Effector memory CD8-positive, alpha-beta T cell (primary cell): ENCODE measurements around the gene ATP6V0E2.
"Not testable (repeated sequence)": the region's sequence is repeated elsewhere in the genome, so short reads cannot be mapped to it uniquely, and the experiment has no call there.

ENCODE experiments used
- ATAC-seq: fragments of 150-1000 bp; cut with Tn5 transposase; replicated peaks from 2 replicates; pipeline ENCODE4 v1.10.0; 2021; ENCODE audit warnings: mild to moderate bottlenecking, moderate library complexity
- DNase-seq, 3 experiments: peaks; one replicate each; pipeline ENCODE4 v3.0.0; 2021
- H3K27ac Mint-ChIP-seq, 2 donors: one replicate each; pipeline ENCODE4 v1.8.0; 2022; ENCODE audit warnings: mild to moderate bottlenecking in 2 of 2, mixed read lengths in 2 of 2, moderate library complexity in 2 of 2
- H3K27me3 Mint-ChIP-seq, 2 donors: one replicate each; pipeline ENCODE4 v1.8.0; 2022; ENCODE audit warnings: mixed read lengths in 2 of 2
- H3K36me3 Mint-ChIP-seq: one replicate; pipeline ENCODE4 v1.8.0; 2022; ENCODE audit warnings: mild to moderate bottlenecking, moderate library complexity, mixed read lengths; ENCODE audit not compliant: insufficient read depth
- H3K4me1 Mint-ChIP-seq, 2 donors: one replicate each; pipeline ENCODE4 v1.8.0; 2022; ENCODE audit warnings: low read depth in 2 of 2, mixed read lengths in 2 of 2
- H3K4me3 Mint-ChIP-seq, 2 donors: one replicate each; pipeline ENCODE4 v1.8.0; 2022; ENCODE audit warnings: mild to moderate bottlenecking in 2 of 2, mixed read lengths in 2 of 2, moderate library complexity in 2 of 2
- H3K9me3 Mint-ChIP-seq, 2 donors: one replicate each; pipeline ENCODE4 v1.8.0; 2022; ENCODE audit warnings: mixed read lengths in 2 of 2
- total RNA-seq, 9 experiments: gene quantifications; one replicate each; lab custom pipeline; 2026; lab: John Stamatoyannopoulos, UW

The ATP6V0E2 gene
- 20.2 to 61.1 (median 27.2) reads per million in 9 experiments for total RNA-seq

GRCh38 chr7:149873074-149873969 is at the start of gene ATP6V0E2:
TSS of gene ATP6V0E2 (plus strand) at chr7:149873969. CDS start at chr7:149874066, 97 bp downstream.
- Mint-ChIP-seq H3K4me3 (peak within 1 kb of the TSS; percentile 86 to 87), H3K27me3 (no peaks in the 10 kb centered on the region), H3K9me3 (no peaks in the 10 kb centered on the region), H3K27ac (peak within 1 kb of the TSS; percentile 71 to 72), H3K4me1 (peaks cover 52 to 63% of the 10 kb centered on the region in 2 donors), H3K36me3 (peaks cover 27% of the 10 kb centered on the region)
- ATAC-seq = peak; percentile 69
- peak; percentile 78 to 83 (median 82) for DNase-seq

GRCh38 chr7:149824301-149824741 is 49.4 kb upstream of the ATP6V0E2 start:
- Mint-ChIP-seq H3K4me3 (no peak overlapping the region), H3K9me3 (no peaks in the 10 kb centered on the region), H3K27me3 (peaks cover 0 to 22% of the 10 kb centered on the region in 2 donors), H3K36me3 (peaks cover 7% of the 10 kb centered on the region), H3K4me1 (no peaks in the 10 kb centered on the region), H3K27ac (no peak overlapping the region)
- DNase-seq = no peak
- ATAC-seq = no peak

GRCh38 chr7:149824748-149825566 is 48.8 kb upstream of the ATP6V0E2 start:
- Mint-ChIP-seq H3K27ac (no peak overlapping the region), H3K4me1 (no peaks in the 10 kb centered on the region), H3K36me3 (peaks cover 7% of the 10 kb centered on the region), H3K27me3 (peaks cover 0 to 22% of the 10 kb centered on the region in 2 donors), H3K4me3 (no peak overlapping the region), H3K9me3 (no peaks in the 10 kb centered on the region)
- DNase-seq (no peak), ATAC-seq (no peak)

- Mint-ChIP-seq H3K27ac (no peak overlapping the region), H3K36me3 (peaks cover 7% of the 10 kb centered on the region), H3K4me3 (no peak overlapping the region), H3K4me1 (no peaks in the 10 kb centered on the region), H3K9me3 (no peaks in the 10 kb centered on the region), H3K27me3 (peaks cover 6 to 28% of the 10 kb centered on the region in 2 donors)
- DNase-seq (no peak), ATAC-seq (no peak)
These were observed 48.0 kb upstream of the ATP6V0E2 start for GRCh38 chr7:149825567-149826343.

GRCh38 chr7:149826344-149827088 is 47.3 kb upstream of the ATP6V0E2 start:
- Mint-ChIP-seq H3K4me3 (no peak overlapping the region), H3K27me3 (peaks cover 12 to 36% of the 10 kb centered on the region in 2 donors), H3K36me3 (peaks cover 7% of the 10 kb centered on the region), H3K9me3 (no peaks in the 10 kb centered on the region), H3K4me1 (no peaks in the 10 kb centered on the region), H3K27ac (no peak overlapping the region)
- ATAC-seq = no peak
- no peak for DNase-seq

GRCh38 chr7:149827089-149827981 is 46.4 kb upstream of the ATP6V0E2 start:
- ATAC-seq (no peak), DNase-seq (no peak)
- H3K4me3 Mint-ChIP-seq = no peak overlapping the region
- no peak overlapping the region for H3K27ac Mint-ChIP-seq
- H3K4me1 Mint-ChIP-seq = no peaks in the 10 kb centered on the region
- H3K9me3 Mint-ChIP-seq = no peaks in the 10 kb centered on the region
- peaks cover 20 to 44% of the 10 kb centered on the region in 2 donors for H3K27me3 Mint-ChIP-seq
- H3K36me3 Mint-ChIP-seq = peaks cover 4% of the 10 kb centered on the region

GRCh38 chr7:149828357-149829309 is 45.1 kb upstream of the ATP6V0E2 start:
- ATAC-seq (no peak), DNase-seq (no peak)
- no peak overlapping the region for H3K4me3 Mint-ChIP-seq
- no peaks in the 10 kb centered on the region for H3K4me1 Mint-ChIP-seq
- H3K27ac Mint-ChIP-seq = peak overlapping the region in 1 of 2 donors; percentile 18
- no peaks in the 10 kb centered on the region for H3K9me3 Mint-ChIP-seq
- peaks cover 29 to 47% of the 10 kb centered on the region in 2 donors for H3K27me3 Mint-ChIP-seq
- peaks cover 4% of the 10 kb centered on the region for H3K36me3 Mint-ChIP-seq

GRCh38 chr7:149830527-149830926 is 43.2 kb upstream of the ATP6V0E2 start:
- H3K27ac Mint-ChIP-seq, H3K9me3 Mint-ChIP-seq, H3K4me3 Mint-ChIP-seq, H3K4me1 Mint-ChIP-seq, DNase-seq, H3K36me3 Mint-ChIP-seq, ATAC-seq: not testable (repeated sequence)
- peaks cover 44 to 66% of the 10 kb centered on the region in 2 donors for H3K27me3 Mint-ChIP-seq

GRCh38 chr7:149830997-149831740 is 42.6 kb upstream of the ATP6V0E2 start:
- Mint-ChIP-seq H3K4me1 (no peaks in the 10 kb centered on the region), H3K9me3 (no peaks in the 10 kb centered on the region), H3K27me3 (peaks cover 44 to 66% of the 10 kb centered on the region in 2 donors), H3K36me3 (peaks cover 4% of the 10 kb centered on the region), H3K27ac (no peak overlapping the region), H3K4me3 (no peak overlapping the region)
- DNase-seq = no peak
- no peak for ATAC-seq

- DNase-seq = no peak
- Mint-ChIP-seq H3K27me3 (peaks cover 44 to 66% of the 10 kb centered on the region in 2 donors), H3K4me1 (no peaks in the 10 kb centered on the region), H3K36me3 (peaks cover 4% of the 10 kb centered on the region), H3K9me3 (no peaks in the 10 kb centered on the region), H3K4me3 (no peak overlapping the region), H3K27ac (no peak overlapping the region)
- no peak for ATAC-seq
These were observed 42.0 kb upstream of the ATP6V0E2 start for GRCh38 chr7:149831741-149832219.
